Right lobe of liver (tissue), 4 donors: ENCODE data around the gene RRAGD.

ENCODE experiments used
- CTCF ChIP-seq, 4 donors: fragments of 200-600 bp in 3 of 4; fragments of 450-650 bp in 1 of 4; IDR thresholded peaks; one replicate each; pipeline versions ENCODE4 v1.5.1 to v1.8.0; 2016 to 2022; ENCODE audit warnings: antibody characterized with exemption in 4 of 4, mild to moderate bottlenecking in 2 of 4
- POLR2A ChIP-seq: fragments of 450-650 bp; IDR thresholded peaks from one replicate; pipeline ENCODE4 v1.6.1; 2017; ENCODE audit warnings: antibody characterized with exemption, mild to moderate bottlenecking
- donor health status: DM: no; HTN: no; CAD: no.
- donor health status: DM: no; HTN: no; CAD: no.
- donor health status: DM: no; HTN: yes; CAD: no.

GRCh38 chr6:89402776-89403175, 9.3 kb downstream of the RRAGD start:
- TF ChIP-seq POLR2A: no peak
- no peak for TF ChIP-seq CTCF (IDR thresholded peaks at IDR 0.05)
